Measurements from ENCODE around the gene CRYL1.

DNA sequence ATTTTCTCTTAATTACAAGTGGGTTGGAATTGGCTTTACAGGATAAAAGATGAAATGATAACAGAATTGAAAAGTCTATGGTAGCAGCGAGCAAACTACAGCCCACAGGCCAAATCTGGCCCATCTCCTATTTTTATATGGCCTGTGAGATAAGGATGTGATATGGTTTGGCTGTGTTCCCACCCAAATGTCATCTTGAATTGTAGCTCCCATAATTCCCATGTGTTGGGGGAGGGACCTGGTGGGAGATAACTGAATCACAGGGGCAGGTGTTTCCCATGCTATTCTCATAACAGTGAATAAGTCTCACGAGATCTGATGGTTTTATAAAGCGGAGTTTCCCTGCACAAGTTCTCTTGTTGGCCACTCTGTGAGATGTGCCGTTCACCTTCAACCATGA, 19.0 kb downstream of the CRYL1 start:
- TF ChIP-seq, protein P1, sequence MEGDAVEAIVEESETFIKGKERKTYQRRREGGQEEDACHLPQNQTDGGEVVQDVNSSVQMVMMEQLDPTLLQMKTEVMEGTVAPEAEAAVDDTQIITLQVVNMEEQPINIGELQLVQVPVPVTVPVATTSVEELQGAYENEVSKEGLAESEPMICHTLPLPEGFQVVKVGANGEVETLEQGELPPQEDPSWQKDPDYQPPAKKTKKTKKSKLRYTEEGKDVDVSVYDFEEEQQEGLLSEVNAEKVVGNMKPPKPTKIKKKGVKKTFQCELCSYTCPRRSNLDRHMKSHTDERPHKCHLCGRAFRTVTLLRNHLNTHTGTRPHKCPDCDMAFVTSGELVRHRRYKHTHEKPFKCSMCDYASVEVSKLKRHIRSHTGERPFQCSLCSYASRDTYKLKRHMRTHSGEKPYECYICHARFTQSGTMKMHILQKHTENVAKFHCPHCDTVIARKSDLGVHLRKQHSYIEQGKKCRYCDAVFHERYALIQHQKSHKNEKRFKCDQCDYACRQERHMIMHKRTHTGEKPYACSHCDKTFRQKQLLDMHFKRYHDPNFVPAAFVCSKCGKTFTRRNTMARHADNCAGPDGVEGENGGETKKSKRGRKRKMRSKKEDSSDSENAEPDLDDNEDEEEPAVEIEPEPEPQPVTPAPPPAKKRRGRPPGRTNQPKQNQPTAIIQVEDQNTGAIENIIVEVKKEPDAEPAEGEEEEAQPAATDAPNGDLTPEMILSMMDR (IDR thresholded peaks at IDR 0.05): no peak
- no peak for TF ChIP-seq POLR2A (IDR thresholded peaks at IDR 0.05)
